Stimulated activated CD4-positive, alpha-beta T cell treated with anti-CD3 and anti-CD28 coated beads, Interleukin-2, amount 100 ng/mL, for 48 hours (primary cell): ENCODE measurements around the gene PCYT2.
A peak's percentile ranks its signal among the peaks of the same experiment; 100 is the strongest.

ENCODE experiments used
- DNase-seq, 2 donors: peaks; one replicate each; pipeline ENCODE4 v3.0.0-alpha.2; 2020

PCYT2 gene

DNA sequence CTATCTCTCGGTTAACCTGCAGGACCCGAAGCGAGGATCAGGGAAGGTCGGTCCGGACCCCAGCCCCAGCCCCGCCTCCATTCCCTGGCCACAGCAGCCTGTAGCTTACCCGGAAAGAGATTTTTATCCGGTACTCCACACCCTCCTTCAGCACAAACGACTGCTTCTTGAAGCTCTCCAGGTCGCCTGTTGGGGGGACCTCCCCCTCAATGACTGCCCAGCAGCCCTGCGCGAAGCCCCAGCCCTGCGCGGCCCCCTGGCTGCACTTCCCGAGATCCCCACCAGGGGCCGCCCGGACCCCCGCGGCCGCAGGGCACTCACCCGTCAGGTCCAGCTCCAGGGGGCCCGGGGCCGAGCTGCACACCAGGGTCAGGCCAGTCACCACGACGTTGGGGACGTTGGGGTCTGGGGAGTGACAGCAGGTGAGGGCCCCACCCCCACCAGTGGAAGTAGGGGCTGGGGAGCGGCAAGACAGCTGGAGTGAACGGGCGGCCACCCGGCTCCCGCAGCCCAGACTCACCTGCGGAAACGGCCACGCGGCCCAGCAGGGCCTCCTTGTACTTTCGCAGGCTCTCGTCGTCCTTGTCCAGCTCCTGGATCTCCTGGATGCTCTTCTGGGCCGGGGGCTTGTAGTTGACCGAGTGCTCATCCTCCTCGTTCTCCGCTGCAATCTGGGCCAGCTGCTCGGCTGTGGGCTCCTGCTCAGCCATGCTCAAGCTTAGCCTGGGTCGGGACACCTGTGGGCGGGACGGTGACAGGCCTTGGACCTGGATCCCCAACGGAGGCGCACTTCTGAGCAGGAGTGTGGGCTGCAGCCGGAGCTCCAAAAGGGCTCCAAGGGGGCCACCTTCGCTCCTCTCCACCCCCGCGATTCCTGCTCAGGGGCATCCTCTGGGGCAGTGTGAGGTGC is 41.7 kb downstream of the PCYT2 start:
- DNase-seq: no peak

DNA sequence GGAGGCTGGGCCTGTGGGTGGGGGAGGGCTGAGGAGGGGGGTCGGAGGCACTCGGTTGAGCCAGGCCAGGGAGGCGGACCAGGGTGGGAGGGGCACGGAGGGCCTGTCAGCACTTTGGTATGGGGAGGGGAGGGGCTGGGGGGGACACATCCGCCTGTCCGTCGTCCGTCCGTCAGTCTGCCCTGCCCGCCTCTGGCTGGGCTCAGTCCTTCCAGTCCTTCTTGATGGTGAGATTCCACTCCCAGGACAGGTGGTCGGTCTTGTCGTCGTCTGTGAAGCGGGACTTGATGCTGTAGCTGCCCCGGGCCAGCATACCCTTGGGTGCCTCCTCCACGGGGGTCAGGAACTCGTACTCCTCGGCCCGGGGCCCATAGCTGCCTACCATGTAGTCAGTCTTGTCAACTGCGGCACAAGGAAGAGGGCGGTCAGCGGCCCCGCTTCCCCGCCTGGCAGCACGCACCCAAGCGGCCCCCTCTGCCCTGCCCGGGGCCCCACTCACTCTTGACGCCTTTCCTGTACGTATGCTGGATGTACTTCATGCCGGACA is 42.5 kb downstream of the PCYT2 start:
- no peak for DNase-seq

DNA sequence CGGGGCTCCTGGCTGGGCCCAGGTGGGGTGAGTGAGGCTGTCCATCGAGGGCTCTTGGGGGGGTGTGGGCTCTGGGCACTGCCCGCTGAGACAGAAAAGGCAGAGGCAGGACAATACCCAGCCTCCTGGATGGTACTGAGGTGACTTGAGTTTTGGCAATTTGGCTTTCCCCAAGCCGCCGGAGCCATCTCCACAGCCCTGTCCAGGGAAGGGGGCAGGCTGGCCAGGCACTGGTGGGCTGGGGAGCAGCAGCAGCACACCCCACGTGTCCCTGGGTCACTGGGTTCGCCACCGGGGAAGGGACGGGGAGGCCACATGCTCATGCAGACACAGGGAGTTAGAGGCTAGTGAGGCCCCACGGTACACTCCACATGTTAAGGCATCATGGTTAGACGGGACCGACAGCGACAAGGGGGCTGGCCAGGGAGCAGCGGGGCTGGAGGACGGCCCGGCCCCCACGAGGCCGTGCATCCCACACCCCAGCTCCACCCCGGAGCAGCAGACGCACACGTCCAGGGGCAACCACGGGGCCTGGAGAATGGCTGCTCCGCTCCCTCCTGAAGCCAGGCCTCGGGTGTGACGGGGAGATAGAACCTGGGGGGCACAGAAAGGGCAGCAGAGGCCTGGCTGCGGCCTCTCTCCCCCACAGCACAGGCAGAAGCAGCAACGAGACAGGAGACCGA is 43.1 kb downstream of the PCYT2 start:
- no peak for DNase-seq

DNA sequence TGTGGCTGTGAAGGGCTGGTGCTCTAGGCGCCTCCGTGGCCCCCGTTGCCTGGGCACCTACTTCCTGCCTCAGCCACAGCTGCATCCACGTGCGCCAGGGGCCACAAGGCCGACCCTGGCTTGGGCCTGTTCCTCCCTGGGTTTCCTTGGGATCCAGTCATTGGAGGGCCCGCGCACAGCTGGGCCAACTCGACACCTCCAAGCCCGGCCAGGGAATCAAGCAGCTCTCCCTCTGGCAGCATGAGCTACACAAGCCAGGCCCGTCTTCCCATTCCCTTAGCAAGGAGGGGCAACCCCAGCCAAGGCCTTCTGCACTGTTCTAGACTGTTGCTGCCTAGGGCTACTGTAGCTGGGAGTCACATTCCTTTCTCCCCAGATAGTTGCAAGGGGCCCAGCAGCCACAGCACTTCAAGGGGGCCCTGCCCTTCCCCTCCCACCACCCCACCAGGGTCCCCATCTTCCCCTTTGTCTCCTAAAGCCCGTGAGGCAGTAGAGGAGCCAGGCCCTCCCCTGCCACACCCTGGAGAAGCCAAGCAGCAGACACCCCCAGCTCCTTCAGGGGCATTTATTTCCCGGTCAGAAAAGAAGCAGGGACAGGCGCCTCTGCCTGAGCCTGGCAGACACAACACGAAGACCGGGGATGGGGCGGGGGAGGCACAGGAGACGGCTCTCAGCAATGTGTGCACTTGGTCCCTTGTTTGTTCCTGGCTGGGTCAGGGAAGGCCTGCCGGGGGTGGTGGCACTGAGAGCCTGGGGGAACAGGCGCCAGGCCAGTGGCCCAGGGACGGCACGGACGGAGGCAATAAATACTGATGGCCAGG is 43.8 kb downstream of the PCYT2 start:
- no peak for DNase-seq

DNA sequence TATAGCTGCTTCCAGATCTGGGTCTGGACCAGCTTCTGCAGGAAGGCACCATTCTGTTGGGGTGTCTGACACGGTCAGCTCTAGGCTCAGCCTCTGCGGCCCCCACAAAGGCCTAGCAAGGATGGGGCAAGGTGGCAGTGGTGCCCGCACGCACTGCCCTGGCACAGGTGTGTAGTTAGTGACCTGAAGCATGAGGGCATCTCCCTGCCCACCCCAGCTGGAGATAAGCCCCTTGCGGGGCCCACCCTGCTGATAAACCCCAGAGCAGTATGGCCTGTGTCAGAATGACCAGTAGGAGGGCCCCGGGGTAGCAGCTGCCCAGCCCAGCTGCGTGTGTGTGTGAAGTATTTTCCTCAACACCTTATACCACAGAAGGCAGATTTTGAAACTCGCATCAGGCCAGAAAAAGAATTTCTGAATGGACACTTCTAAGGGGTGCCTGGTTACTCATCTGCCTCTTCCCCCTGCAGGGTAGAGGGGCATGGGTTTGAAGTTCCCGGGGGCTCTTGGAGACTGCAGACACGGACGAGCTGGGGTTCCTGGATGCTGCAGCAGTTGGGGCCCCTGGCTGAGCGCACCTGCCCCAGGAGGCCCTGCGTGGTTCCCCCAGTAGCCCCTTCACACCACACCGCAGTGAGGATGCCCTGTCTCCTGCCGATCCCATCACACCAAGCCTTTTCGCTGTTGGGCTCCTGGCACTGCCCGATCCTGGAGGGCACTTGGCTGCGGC is 44.6 kb downstream of the PCYT2 start:
- DNase-seq: no peak

DNA sequence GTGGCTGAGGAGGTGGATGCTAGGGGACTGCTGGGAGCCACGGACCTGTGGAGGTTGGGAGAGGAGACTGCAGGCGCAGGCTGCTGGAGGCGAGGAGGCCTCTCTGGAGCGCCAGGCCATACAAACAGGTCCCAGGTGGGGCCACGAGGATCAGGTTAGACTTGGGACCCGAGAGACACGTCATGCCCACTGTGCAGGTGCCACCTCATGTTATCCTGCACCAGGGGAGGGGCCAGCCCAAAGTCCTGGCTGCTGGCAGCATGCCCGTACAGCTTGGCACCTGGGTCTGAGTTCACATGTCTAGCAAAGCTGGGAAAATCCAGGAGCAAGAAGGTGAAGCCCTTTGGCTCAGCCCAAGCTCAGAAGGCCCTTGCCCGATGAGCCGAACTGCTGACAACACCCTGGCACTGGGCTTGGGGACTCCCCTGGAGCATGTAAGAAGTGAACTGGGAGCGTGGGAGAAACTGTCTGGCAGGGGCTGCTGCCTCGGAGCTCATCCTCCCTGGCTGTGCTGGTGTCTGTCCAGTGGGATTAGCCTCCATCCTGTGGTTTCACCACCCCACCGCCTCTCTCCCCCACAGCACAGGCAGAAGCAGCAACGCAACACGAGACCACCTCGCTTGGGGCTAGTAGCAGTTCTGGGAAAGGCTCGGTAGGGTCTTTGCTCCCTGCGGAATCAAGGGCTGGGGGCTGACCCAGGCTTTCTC is 45.3 kb downstream of the PCYT2 start:
- DNase-seq: no peak

DNA sequence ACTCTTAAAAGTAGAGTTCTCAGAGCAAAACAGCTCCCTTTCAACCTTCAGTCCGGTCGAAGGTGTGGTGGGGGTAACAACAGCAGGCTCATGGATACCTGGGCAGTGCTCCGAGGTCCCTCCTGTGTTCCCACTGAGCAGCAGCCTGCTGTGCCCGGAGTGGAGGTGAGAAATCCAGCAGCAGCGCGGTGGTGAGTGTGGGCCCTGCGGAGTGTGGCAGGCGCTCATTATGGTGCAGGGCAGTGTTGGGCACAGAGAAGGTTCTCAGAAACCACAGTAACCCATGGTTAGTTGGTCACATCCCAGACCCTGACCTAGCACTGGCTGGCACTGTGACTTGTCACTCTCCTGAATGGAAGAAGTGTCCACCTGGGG is 45.9 kb downstream of the PCYT2 start:
- DNase-seq: no peak

DNA sequence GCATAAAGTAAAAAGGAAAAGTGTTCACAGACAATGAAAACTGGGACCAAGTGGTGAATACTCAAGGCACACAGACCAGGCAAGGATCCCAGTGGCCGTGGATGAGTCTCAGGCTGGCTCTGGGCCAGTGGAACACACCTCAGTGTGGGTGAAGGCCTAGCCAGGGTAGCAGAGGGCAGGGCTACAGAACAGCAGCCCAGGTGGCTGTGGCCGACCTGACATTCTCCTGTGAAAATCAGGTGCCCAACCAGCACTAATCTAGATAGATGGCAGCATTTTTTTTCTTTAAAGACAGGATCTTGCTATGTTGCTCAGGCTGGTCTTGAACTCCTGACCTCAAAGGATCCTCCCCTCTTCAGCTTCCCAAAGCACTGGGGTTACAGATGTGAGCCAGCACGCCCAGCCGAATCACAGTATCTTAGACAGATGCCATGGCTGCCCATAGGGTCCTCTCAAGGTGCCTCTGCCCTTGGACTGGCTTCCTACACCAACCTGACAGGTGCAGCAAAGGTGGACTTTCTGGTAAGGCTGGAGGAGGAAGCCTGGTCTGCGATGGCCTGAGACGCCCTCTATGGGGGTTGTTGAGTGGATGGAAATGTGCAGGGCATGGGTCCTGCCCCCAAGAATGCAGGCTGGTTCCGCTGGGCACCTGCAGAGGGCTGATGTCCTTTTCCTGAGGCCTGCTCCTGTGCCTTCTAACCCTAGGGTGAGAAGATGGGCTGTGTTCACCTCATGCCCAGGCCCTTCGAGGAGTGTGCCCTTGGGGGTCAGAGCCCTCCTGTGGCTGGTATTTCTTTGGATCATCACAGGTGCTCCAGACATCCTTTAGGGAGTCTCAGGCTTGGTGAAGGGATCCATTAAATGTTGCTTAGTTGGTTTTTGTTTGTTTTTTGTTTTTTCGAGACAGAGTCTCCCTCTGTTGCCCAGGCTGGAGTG is 47.1 kb downstream of the PCYT2 start:
- no peak for DNase-seq

DNA sequence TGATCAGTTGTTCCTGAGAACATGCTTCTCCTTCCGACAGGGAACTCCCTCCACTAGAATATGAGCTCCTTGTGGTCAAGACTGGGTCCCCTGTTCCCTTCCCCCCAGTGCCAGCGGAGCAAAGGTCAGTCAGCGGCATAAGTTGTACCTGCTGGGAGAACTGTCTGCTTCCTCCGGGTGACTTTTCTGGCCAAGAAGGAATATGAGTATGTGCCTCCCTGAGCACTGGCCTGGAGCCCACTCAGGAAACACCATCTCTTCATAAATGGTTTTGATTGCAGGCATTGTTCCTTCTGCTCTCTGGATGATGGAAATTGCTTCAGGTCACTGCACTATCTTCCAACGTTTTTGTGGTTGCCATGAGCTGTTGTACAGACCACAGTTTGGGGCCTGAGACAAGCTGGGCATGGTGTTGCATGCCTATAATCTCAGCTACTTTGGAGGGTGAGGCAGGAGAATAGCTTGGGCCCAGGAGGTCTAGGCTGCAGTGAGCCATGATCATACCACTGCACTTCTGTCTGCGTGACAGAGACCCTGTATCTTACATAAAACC is 48.0 kb downstream of the PCYT2 start:
- DNase-seq: no peak

DNA sequence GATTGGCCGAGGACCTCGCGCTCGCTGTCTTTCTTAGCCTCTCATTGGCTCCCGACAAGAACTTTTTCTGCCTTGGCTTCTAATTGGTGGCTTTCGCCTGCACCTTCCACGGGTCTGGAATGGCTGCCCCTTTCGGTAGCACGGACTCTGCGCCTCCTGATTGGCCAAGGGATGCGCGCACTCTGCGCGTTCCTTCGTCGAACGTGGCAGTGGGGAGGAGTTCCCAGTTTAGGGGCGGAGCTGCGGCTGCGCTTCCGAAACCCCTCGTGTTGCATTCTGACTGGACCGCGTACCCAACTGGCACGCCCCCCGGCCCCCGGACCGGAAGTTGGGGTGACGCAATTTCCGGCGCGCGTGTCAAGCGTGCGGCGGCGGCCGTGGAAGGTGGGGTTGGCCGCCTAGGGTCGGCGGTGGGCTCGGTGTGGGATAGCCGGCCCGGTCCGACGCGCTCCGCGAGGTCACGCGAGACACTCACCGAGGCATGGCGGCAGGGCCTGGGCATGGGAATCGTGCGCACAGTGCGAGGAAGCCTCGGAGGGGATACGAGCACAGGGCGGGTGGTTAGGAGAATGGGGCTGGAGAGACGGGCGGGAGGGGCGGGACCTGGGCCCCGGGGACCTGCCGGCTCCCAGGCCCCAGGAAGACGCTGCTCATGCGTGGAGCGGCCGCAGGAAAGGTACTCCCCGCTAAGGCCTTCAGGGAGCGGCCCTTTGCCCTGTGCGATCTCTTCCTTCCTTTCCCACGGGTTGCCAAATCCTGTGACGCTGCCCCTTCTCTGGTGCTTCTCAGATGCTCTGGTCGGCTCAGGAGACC is 50.2 kb downstream of the PCYT2 start:
- peak; percentile 99 to 100 for DNase-seq

DNA sequence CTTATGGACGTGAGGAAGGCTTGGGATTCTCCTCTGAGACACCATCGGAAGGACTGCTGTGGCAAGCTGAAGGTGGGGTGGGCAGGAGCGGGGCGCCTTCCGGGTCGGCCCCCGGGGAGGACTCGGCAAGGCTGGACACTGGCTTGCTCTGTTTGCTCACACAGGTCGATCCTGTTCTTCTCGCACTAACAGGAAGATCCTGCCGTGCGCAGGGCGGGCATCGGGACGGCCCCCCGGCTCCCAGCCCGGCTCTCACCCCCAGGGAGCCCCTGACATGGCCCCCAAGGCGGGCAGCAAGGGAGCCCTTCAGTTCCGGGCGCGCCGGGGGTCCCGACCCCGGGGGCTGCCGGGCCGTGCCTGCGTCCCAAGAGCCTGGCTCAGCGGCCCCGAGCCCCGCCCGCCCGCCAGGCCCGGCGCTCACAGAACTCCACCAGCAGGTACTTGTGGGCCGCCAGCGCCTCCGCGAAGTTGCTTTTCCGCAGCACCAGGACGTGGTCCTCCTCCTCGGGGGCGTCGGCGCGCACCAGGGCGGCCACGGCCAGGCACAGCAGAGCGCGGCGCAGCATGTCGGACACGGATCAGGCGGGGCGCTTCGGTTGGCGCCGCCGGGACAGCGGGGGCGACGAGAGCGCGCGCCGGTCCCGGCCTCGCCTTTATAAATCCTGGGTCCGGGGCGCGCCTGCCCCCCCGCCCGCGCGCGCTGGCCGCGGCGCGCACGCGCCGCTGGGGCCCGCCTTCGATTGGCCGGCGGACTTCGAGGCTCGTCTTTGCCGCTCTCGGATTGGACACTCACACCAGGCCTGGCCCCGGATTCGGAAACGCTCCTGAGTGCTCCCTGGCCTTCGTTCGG is 51.1 kb downstream of the PCYT2 start, which contains the start of gene P4HB:
TSS of gene P4HB (minus strand) at position 630 of the 850 bp plus-strand sequence. CDS start at position 566, 64 bp downstream.
- peak in 1 of 2 donors; percentile 92 for DNase-seq

DNA sequence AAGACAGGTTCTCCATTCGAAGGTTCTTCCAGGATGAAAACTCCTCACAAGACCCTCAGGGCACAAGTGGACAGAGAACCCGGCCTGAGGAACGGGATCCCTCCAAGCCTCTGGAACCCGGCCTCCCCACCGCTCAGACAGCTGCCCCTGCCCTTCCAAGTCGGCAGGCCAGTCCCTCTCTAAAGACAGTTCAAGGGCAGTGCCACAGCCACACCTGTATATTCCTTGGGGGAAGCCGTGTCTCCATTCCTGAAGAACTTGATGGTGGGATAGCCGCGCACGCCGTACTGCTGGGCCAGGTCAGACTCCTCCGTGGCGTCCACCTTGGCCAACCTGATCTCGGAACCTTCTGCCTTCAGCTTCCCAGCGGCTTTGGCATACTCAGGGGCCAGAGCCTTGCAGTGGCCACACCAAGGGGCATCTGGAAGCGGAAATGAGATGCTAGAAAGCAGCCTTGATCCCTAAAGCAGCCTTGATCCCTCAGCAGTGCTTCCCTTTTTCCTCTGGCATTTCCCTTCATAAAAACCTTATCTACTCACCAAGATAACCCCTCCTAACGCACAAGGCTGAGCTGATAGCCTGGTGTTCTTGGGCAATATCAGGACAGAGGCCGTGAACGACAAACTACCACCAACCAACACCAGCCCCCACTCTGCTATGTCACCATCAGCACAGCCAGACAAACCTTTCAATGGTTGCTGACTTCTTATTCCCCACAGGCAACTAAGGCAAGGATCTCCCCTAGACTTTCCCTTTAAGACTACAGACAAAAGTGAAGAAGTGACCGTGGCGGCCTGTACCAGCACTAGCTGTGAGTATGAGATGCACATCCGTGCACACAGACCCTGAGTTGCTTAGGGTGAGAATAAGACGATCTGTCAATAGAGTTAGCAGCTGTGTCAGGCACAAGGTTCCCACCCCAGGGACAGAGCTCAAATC is 52.0 kb downstream of the PCYT2 start:
- no peak for DNase-seq

DNA sequence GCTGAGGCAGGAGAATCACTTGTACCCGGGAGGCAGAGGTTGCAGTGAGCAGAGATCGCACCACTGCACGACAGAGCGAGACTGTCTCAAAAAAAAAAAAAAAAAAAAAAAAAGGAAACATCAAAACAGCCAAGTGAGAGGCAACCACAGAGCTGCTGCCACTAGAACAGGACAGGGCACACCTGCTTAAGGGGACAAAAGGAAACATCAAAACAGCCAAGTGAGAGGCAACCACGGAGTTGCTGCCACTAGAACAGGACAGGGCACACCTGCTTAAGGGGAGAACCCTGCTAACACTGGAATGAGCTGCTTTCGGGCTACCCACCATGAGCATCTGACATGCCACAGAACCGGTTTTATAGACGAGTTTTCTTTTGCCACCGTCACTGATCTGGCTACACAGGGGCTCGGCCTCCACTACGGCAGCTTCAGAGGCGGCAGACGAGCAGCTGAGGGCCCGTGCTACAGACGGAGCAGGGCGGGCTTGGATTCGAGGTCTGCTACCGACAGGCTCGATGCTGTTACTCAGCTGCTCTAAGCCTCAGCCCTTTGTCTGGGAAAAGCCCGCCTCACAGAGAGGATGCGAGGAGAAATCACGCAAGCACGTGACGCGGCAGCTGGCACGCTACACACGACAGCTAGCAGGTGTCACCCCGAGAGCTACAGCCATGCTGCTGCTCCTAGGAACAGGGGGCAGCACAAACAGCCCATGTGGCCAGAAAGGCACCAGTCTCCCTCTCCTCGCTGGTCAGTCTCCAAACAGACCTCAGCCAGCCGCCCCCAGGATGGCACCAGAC is 52.8 kb downstream of the PCYT2 start:
- no peak for DNase-seq

DNA sequence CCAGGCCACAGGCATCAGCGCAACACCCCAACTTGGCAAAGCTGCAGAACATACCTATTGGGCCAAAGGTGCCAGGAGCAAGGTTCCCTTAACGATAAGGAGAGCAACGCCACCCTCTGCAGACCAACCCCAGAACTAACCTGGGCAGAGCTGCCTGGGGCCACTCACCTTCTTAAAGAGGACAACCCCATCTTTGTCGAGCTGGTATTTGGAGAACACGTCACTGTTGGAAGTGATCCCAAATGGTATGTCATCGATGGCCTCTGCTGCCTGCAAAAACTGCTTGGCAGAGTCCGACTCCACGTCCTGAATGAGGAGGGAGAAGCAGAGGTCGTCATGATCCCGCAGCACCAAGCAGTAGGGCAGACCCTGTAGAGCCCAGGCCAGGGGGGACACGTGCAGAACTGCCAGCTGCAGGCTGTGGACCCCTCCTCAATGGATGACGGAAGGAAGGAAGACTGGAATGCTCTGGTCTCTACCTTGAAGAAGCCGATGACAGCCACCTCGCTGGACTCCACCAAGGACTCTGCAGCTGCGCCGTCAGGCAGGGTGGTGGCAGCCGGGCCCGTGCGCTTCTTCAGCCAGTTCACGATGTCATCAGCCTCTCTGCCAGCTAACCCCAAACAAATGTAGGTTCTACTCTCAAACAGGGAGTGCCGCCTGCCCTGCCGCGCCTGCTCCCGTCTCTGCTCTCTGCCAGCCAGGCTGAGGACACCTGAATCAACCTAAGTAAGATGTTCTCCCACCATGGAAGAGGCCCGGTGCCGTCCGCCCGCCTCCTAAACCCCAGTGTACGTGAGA is 56.0 kb downstream of the PCYT2 start:
- no peak for DNase-seq

DNA sequence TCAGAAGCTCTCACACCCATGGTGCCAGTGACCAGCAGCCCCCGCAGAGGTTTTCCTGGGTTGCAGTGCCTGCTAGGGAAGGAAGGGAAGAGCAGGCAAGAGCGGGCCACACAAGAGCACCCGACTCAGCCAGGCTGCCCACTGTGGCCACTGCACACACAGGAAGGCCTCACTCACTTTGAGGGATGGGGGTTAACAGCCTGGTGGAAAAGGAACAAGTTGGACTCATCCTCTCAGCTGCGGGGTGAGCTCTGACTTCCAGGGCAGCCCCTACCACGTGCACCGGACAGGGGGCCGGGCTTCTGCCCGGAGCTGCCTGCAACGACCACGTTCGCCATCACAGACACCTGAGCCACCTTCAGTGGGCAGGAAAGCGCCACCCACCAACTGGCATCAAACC is 59.0 kb downstream of the PCYT2 start:
- DNase-seq: no peak
